Osteocyte (in vitro differentiated cells): ENCODE data around the gene CEACAM19. TPM values are rescaled to one million over a fixed set of nuclear protein-coding genes. Genes with fewer than 3 reads are reported as not detected.

ENCODE experiments used
- DNase-seq: peaks from one replicate; pipeline ENCODE4 v3.0.0; 2021; ENCODE audit warnings: mixed read lengths; ENCODE audit not compliant: unreplicated experiment; ENCODE audit errors: extremely low spot score
- H3K27ac Mint-ChIP-seq: one replicate; pipeline ENCODE4 v1.8.0; 2021; ENCODE audit warnings: mild to moderate bottlenecking, mixed read lengths; ENCODE audit not compliant: unreplicated experiment
- H3K27me3 Mint-ChIP-seq: one replicate; pipeline ENCODE4 v1.8.0; 2021; ENCODE audit warnings: mixed read lengths; ENCODE audit not compliant: unreplicated experiment
- H3K36me3 Mint-ChIP-seq: one replicate; pipeline ENCODE4 v1.8.0; 2021; ENCODE audit warnings: mixed read lengths; ENCODE audit not compliant: unreplicated experiment
- H3K4me1 Mint-ChIP-seq: one replicate; pipeline ENCODE4 v1.8.0; 2021; ENCODE audit warnings: mixed read lengths; ENCODE audit not compliant: unreplicated experiment
- H3K4me3 Mint-ChIP-seq: one replicate; pipeline ENCODE4 v1.8.0; 2021; ENCODE audit warnings: mild to moderate bottlenecking, moderate library complexity, mixed read lengths; ENCODE audit not compliant: unreplicated experiment
- H3K9me3 Mint-ChIP-seq: one replicate; pipeline ENCODE4 v1.8.0; 2021; ENCODE audit warnings: mixed read lengths; ENCODE audit not compliant: unreplicated experiment
- CTCF ChIP-seq: fragments of 200-600 bp; sonication (generic); IDR thresholded peaks from 2 replicates; pipeline ENCODE4 v1.5.0; 2021; ENCODE audit warnings: antibody characterized with exemption, mild to moderate bottlenecking, moderate library complexity
- total RNA-seq: library from RNA; stranded (reverse); gene quantifications from 2 replicates; pipeline ENCODE4 v1.2.1, GENCODE V29; 2021

CEACAM19 gene
- total RNA-seq, 1 donor from 2014 or later: 7.4 TPM

- peaks cover 32% of the 10 kb centered on the region for H3K4me1 Mint-ChIP-seq
- no peak for DNase-seq
- no peaks in the 10 kb centered on the region for H3K9me3 Mint-ChIP-seq
- no peak overlapping the region for H3K27ac Mint-ChIP-seq
- H3K27me3 Mint-ChIP-seq: no peaks in the 10 kb centered on the region
- H3K4me3 Mint-ChIP-seq: no peak overlapping the region
- no peaks in the 10 kb centered on the region for H3K36me3 Mint-ChIP-seq
- no peak for TF ChIP-seq CTCF
Measured at GRCh38 chr19:44725251-44725650, 54.0 kb downstream of the CEACAM19 start.

DNA sequence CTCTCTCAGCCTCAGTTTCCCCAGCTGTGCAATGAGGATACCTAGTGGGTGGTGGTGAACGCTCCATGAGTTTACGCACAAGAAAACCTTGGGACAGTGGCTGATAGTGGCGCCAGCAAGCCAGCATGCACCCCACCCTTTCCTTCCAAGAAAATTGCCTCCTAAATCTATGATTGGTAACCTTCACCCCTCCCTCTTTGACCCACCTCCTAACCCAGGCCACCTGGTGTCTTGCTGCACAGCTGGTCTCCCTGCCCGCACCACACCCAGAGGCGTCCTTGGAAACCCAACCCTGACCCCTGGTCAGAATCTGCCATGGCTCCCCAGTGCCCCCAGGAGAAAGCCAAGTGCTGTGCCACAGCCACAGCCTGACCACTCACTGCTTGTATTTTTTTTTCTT lies 54.4 kb downstream of the CEACAM19 start:
- H3K9me3 Mint-ChIP-seq: no peaks in the 10 kb centered on the region
- no peaks in the 10 kb centered on the region for H3K27me3 Mint-ChIP-seq
- H3K36me3 Mint-ChIP-seq: no peaks in the 10 kb centered on the region
- no peak overlapping the region for H3K4me3 Mint-ChIP-seq
- peaks cover 30% of the 10 kb centered on the region for H3K4me1 Mint-ChIP-seq
- H3K27ac Mint-ChIP-seq: peak overlapping the region; percentile 41
- no peak for DNase-seq
- TF ChIP-seq CTCF: no peak

GRCh38 chr19:44726465-44726864 lies 55.2 kb downstream of the CEACAM19 start:
- H3K4me3 Mint-ChIP-seq: no peak overlapping the region
- H3K4me1 Mint-ChIP-seq: peaks cover 26% of the 10 kb centered on the region
- H3K27me3 Mint-ChIP-seq: no peaks in the 10 kb centered on the region
- TF ChIP-seq CTCF: no peak
- H3K9me3 Mint-ChIP-seq: no peaks in the 10 kb centered on the region
- no peak for DNase-seq
- H3K27ac Mint-ChIP-seq: no peak overlapping the region
- H3K36me3 Mint-ChIP-seq: no peaks in the 10 kb centered on the region

DNA sequence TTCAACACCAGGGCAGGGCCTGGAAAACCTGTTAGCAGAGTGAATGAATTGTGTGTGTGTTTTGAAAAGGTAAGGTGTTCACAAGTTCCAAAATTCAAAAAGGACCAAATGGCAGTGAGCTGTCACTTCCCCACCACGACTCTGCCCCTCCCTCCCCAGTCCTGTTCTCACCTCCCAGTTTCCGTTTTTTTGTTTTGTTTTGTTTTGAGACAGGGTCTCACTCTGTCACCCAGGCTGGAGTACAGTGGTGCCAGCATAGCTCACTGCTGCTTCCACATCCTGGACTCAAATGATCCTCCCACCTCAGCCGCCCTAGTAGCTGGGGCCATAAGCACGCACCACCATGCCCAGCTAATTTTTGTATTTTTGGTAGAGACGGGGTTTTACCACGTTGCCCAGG lies 56.9 kb downstream of the CEACAM19 start:
- Mint-ChIP-seq H3K27ac (no peak overlapping the region), H3K36me3 (no peaks in the 10 kb centered on the region), H3K27me3 (peaks cover 3% of the 10 kb centered on the region), H3K4me1 (peaks cover 24% of the 10 kb centered on the region), H3K9me3 (no peaks in the 10 kb centered on the region), H3K4me3 (no peak overlapping the region)
- TF ChIP-seq CTCF: no peak
- DNase-seq: no peak

GRCh38 chr19:44729516-44730033 lies 58.3 kb downstream of the CEACAM19 start:
- Mint-ChIP-seq H3K9me3 (no peaks in the 10 kb centered on the region), H3K27ac (no peak overlapping the region), H3K4me1 (peaks cover 13% of the 10 kb centered on the region), H3K36me3 (no peaks in the 10 kb centered on the region), H3K4me3 (no peak overlapping the region), H3K27me3 (peaks cover 3% of the 10 kb centered on the region)
- DNase-seq: no peak
- no peak for TF ChIP-seq CTCF
